NB4 (cell line): ENCODE results near the gene KIF1A.
"Not testable (repeated sequence)": the region's sequence is repeated elsewhere in the genome, so short reads cannot be mapped to it uniquely, and the experiment has no call there.

Experiments
- CTCF ChIP-seq: IDR thresholded peaks from one replicate; pipeline ENCODE4 v1.5.1; 2012; ENCODE audit warnings: low read depth, low read length
- POLR2A ChIP-seq: IDR thresholded peaks from 2 replicates; pipeline ENCODE4 v1.6.1; 2011; ENCODE audit warnings: mild to moderate bottlenecking; ENCODE audit not compliant: insufficient read length; ENCODE audit errors: extremely low read depth

- not testable (repeated sequence) for TF ChIP-seq CTCF, POLR2A
Observed at GRCh38 chr2:240690421-240691074, 129.5 kb downstream of the KIF1A start.
